LNCAP (cell line): ENCODE measurements around the gene ATP11C.
A peak's percentile ranks its signal among the peaks of the same experiment; 100 is the strongest.

Experiments used
- CTCF ChIP-seq: fragments of 450-650 bp; IDR thresholded peaks from 2 replicates; pipeline ENCODE4 v1.5.1; 2017; ENCODE audit warnings: mild to moderate bottlenecking

ATP11C gene

GRCh38 chrX:139967300-139967699, 34.4 kb upstream of the ATP11C start:
- TF ChIP-seq CTCF, result peak; percentile 32; the same call in 1 of the 2 replicates

GRCh38 chrX:139966159-139966558, 33.3 kb upstream of the ATP11C start:
- TF ChIP-seq CTCF, result peak; percentile 46

- TF ChIP-seq CTCF, result no peak
Observed at GRCh38 chrX:139965421-139965820, 32.6 kb upstream of the ATP11C start, which contains the start of gene CXorf66. Gene CXorf66, minus strand, starts transcription at chrX:139965521. Its CDS starts 25 bp downstream, at chrX:139965496.

- no peak for TF ChIP-seq CTCF
Observed at GRCh38 chrX:139949703-139950102, 16.9 kb upstream of the ATP11C start.

- TF ChIP-seq CTCF, result no peak
Observed at GRCh38 chrX:139945075-139945474, 12.2 kb upstream of the ATP11C start.

DNA sequence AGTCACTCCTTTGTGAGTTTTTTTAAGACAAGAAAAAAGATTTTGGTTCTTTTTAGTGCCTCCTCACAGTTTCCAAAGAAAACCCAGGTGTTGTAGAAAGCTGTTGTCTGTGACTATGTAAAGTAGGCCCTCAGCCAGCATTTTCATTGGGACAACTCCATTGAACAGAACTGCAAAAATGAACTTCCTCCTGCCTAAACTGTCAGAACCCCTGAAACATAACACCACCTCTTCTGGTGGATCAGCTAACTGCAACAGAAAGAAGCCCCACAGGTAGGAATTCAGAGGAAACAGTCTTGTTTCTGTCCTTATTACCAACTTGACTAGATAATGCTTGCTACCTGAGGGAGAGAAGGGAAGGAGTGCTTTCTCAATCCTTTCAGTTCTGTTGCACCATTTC, 3.4 kb upstream of the ATP11C start:
- TF ChIP-seq CTCF, result no peak

DNA sequence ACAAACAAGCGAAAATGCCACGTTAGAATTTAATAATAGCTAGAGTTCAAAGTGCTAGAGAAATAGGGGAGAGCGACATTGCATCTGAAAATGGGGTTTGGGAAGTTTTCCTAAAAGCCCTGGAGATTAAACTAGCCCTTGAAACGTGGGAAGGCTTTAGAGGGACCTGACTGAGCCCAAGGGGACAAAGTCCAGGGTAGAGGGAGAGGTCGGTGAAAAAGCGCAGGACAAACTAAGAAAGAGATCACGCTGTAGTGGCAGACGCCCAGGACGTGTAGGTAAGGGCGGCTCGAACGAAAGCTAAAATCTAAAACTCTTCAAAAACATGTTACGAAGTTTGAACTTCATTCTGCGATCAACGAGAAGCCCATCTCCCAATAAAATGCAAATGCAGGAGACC, 1.1 kb upstream of the ATP11C start:
- no peak for TF ChIP-seq CTCF
